ENCODE data around the gene PRKAR1A.
"Not testable (repeated sequence)": the region's sequence is repeated elsewhere in the genome, so short reads cannot be mapped to it uniquely, and the experiment has no call there.

The PRKAR1A gene

GRCh38 chr17:68511671-68512246, 471 bp upstream of the PRKAR1A start:
- peak; percentile 61 to 70 for DNase-seq (ENCODE audit: low read depth in 2 of 2)

- DNase-seq (ENCODE audit: low read depth in 2 of 2), result no peak
These were observed 787 bp downstream of the PRKAR1A start for GRCh38 chr17:68512960-68513474.

DNA sequence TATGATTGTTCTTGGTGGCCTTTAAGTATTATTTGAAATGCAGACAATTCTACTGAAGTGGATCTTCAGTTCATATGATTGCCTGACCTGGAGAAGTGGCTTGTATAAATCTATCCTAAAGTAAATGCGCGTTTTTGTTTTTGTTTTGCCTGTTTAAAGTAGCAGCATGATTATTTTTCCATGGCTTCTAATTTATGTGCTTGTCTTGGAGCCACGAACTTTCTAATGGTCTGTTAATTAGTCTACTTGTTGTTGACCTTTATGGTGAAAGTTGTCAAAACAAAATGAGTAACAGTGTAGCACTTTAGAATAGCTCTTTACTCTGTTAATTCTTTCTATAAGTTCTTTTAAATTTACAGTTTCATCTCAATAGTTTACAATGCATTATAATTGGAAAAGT, 1.7 kb downstream of the PRKAR1A start:
- no peak for DNase-seq (ENCODE audit: low read depth in 2 of 2)

- DNase-seq (ENCODE audit: low read depth in 2 of 2), result no peak
These were observed 2.8 kb downstream of the PRKAR1A start for GRCh38 chr17:68514831-68515635.

DNA sequence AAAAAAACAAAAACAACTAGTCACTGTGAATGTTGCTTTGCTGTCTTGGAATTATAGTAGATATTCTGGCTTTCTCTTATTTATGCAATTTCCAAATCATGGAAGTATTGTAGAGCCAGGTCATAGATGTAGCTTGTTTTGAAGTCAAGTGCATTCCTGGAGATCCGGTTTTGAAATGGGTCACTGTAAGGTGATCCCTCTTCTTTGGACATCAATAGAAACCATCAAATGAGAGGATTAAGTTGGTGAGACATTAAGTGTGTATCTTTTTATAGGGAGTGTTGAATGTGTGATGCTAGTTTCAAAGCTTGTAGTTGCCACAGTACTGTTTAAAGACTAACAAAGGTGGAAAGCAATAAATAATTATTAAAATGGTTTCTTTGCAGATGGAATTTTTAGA, 4.5 kb downstream of the PRKAR1A start:
- no peak for DNase-seq (ENCODE audit: low read depth in 2 of 2)

GRCh38 chr17:68517605-68518004, 5.4 kb downstream of the PRKAR1A start:
- not testable (repeated sequence) for DNase-seq (ENCODE audit: low read depth in 2 of 2)

DNA sequence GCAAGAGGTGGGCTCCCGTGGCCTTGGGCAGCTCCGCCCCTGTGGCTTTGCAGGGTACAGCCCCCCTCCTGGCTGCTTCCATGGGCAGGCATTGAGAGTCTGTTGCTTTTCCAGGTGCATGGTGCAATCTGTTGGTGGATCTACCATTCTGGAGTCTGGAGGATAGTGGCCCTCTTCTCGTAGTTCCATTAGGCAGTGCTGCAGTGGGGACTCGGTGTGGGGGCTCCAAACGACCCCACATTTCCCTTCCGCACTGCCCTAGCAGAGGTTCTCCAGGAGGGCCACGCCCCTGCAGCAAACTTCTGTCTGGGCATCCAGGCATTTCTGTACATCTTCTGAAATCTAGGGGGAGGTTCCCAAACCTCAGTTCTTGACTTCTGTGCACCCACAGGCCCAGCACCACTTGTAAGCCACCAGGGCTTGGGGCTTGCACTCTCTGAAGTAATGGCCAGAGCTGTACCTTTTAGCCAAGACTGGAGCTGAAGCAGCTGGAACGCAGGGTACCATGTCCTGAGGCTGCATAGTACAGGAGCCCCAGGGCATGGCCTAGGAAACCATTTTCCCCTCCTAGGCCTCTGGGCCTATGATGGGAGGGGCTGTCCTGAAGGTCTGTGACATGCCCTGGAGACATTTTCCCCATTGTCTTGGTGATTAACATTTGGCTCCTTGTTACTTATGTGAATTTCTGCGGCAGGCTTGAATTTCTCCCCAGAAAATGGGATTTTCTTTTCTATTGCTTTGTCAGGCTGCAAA, 6.0 kb downstream of the PRKAR1A start:
- no peak for DNase-seq (ENCODE audit: low read depth in 2 of 2)

GRCh38 chr17:68519051-68519450, 6.8 kb downstream of the PRKAR1A start:
- not testable (repeated sequence) for DNase-seq (ENCODE audit: low read depth in 2 of 2)

DNA sequence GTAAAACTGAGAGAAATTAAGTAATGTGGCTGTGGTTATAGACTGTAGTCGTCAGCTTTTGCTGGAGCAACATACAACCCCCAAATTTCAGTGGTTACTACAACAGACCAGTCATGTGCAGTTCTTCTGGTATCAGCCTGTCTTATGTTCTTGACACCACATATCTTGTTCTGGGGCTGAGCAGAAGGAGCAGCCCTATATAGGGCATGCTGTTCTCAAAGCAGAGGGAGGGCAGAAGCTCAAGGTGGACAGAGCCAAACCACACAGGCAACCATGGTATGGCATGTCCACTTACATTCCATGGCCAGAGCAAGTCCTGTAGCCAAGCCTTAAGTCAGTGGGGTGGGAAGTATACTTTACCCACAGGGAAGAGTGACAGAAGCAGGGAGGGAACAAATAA, 7.7 kb downstream of the PRKAR1A start:
- no peak for DNase-seq (ENCODE audit: low read depth in 2 of 2)

- DNase-seq (ENCODE audit: low read depth in 2 of 2), result no peak
These were observed 10.0 kb downstream of the PRKAR1A start for GRCh38 chr17:68522266-68522665.

DNA sequence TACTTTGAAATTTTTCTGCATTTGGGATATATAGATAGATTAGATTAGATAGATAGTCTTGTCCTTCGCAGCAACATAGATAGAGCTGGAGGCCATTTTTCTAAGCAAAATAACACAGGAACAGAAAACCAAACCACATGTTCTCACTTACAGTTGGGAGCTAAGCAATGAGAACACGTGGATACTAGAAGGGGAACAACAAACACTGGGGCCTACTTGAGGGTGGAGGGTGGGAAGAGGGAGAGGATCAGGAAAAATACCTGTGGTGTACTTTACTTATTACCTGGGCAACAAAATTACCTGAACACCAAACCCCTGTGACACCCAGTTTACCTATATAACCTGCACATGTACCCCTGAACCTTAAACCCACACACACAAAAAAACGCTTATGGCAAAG, 14.3 kb downstream of the PRKAR1A start:
- DNase-seq (ENCODE audit: low read depth in 2 of 2), result no peak

DNA sequence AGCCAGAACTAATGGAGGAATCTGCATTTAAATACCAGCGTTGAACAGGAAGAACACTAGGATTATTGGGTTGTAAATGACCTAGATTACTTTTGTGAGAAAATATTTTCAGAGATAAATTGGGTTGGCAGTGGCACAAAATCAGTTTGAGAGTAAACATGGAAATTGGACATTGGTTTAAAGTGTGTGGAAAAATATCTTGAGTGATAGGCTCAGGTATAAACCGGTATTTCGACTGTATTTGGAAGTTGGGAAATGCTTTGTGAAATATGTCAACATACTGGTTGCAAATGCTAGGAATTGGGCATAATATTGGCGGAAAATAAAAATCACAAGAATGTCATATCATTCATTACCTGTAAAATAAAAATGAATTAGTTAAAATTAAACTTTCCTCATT, 15.1 kb downstream of the PRKAR1A start:
- DNase-seq (ENCODE audit: low read depth in 2 of 2), result no peak

DNA sequence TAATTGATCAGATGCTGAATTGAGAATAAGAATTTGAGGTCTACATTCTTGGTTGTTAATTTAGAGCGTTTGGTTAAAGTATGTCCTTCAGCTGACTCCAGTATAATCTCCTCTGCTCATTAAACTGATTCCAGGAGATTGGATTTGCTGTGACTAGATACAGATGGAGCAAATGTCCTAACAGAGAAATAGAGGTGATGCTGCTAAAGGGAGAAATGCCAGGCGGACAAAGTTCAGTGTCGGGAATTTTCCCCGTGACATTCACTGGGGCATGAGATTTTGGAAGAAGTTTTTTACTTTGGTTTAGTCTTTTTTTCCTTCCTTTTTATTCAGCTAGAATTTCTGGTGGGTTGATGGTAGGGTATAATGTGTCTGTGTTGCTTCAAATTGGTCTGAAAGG, 19.0 kb downstream of the PRKAR1A start:
- DNase-seq (ENCODE audit: low read depth in 2 of 2), result no peak

- no peak for DNase-seq (ENCODE audit: low read depth in 2 of 2)
These were observed 20.6 kb downstream of the PRKAR1A start for GRCh38 chr17:68532826-68533225.

- no peak for DNase-seq (ENCODE audit: low read depth in 2 of 2)
These were observed 21.9 kb downstream of the PRKAR1A start for GRCh38 chr17:68533887-68534694.

DNA sequence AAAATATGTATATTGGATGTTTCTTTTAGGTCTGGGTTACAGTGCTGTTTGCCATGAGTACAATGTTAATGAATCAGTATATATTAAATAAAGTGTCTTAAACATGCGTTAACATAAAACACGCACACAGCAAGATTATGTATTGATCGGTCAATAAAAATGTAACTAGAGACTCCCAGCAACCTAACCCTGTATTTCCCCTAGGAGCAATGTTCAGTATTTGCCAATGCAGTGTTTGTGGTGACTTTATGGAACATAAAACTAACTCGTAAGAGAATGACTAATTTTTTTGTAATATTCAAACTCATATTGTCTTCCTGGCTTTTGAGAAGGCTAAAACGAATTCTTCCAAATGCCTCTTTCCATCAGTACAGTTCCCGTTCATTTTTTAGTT, 22.5 kb downstream of the PRKAR1A start:
- DNase-seq (ENCODE audit: low read depth in 2 of 2), result no peak

DNA sequence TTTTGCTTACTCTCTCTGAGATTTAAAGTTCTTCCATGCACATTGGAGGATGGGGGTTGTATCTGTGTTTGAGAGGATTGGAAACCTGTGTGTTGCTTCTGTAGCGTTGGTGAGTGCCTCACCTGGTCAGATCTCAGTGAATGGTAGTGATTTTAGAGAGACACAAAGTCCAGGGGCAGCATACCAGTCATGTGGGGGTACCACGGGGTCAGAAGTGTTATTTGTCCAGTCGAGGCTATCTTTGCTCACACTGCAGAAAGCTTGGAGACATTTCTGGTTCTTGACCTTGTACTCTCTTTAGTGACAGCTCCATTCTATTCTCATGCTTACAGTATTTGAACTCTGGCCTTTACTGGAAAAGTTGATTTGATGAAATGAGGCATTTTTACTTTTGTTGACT, 23.7 kb downstream of the PRKAR1A start:
- DNase-seq (ENCODE audit: low read depth in 2 of 2), result no peak

- no peak for DNase-seq (ENCODE audit: low read depth in 2 of 2)
These were observed 27.6 kb downstream of the PRKAR1A start for GRCh38 chr17:68539548-68540467.

DNA sequence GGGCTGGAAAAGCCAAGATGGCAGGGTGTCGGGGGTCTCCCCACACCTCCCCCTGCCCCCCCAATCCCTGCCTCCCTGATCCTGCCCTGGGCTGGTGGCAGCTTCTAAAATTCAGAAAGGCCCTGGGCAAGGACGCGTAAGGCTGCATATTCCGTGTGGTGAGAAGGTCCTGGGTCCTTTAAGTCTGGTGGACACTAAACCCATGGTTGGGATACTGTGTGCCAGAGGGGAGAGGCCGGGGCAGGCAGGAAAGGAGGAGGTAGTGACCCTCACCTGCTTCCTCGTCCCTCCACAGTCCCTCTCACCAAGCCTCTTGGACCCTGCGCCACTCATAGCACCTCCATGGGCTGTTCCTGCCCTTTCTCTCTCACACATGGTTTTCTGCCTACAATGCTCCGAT, 28.8 kb downstream of the PRKAR1A start:
- no peak for DNase-seq (ENCODE audit: low read depth in 2 of 2)

DNA sequence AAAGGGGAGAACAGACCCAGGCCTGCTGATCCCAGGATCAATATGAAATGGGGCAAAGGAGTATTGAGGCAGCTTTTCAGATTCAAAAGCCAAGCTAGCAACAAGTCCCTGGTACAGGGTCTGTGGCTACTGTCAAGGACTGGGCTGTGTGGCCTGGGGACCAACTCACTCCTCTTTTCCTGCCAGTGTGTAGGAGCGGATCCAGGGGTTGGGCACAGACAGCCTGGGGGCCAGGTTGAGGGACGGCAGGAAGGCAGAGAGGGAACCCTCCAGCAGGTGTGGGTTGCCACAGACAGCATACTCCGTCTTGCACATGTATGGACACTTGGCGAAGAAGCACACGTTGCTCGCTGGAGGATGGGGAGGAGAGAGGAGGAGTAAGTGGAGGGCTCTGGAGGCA, 29.6 kb downstream of the PRKAR1A start:
- no peak for DNase-seq (ENCODE audit: low read depth in 2 of 2)

Measured in activated CD8-positive, alpha-beta memory T cell treated with anti-CD3 and anti-CD28 coated beads for 4 hours (primary cell).